Measurements from ENCODE around the gene PDXK.

Gene PDXK

DNA sequence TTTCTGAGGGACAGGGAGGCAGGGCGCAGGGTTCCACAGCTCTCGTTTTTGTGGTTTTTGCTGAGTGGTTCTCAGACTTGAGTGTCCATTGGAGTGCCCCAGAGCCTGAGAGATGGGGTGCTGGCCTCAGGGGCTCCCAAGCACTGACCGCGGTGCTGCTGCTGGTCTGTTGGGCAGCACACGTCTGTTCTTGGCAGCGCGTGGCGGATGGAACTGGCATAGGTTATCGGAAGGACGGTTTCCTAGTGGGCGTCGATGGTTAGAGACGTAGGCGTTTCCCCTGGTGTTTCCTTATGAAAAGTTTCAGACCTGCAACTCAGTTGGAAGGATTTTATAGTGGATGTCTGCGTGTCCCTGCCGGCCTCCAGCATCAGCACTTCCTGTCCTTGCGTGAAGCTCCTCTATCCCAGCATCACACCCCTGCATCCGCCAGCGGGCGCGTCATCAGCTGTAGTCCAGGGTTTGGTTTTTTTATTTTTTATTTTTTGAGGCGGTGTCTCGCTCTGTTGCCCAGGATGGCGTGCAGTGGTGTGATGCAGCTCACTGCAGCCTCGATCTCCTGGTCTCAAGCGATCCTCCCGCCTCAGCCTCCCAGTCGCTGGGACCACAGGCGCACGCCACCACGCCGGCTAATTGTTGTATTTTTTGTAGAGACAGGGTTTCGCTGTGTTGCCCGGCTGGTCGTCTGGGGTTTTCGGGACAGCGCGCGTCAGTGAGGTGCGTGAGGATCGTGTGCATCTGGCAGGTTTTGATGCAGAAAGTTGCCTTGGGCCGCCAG, 82.3 kb downstream of the PDXK start:
- DNase-seq (ENCODE audit: insufficient read length, low spot score) = no peak
- no peak for FAIRE-seq
- TF ChIP-seq, protein P1, sequence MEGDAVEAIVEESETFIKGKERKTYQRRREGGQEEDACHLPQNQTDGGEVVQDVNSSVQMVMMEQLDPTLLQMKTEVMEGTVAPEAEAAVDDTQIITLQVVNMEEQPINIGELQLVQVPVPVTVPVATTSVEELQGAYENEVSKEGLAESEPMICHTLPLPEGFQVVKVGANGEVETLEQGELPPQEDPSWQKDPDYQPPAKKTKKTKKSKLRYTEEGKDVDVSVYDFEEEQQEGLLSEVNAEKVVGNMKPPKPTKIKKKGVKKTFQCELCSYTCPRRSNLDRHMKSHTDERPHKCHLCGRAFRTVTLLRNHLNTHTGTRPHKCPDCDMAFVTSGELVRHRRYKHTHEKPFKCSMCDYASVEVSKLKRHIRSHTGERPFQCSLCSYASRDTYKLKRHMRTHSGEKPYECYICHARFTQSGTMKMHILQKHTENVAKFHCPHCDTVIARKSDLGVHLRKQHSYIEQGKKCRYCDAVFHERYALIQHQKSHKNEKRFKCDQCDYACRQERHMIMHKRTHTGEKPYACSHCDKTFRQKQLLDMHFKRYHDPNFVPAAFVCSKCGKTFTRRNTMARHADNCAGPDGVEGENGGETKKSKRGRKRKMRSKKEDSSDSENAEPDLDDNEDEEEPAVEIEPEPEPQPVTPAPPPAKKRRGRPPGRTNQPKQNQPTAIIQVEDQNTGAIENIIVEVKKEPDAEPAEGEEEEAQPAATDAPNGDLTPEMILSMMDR (IDR thresholded peaks at IDR 0.05; ENCODE audit: insufficient read depth, missing control alignments) = no peak

GRCh38 chr21:43802713-43803313, 83.9 kb downstream of the PDXK start:
- TF ChIP-seq, protein P1 (IDR thresholded peaks at IDR 0.05; ENCODE audit: insufficient read depth, missing control alignments) = no peak
- DNase-seq (ENCODE audit: insufficient read length, low spot score) (no peak), FAIRE-seq (no peak)

- no peak for DNase-seq (ENCODE audit: insufficient read length, low spot score)
- no peak for FAIRE-seq
- TF ChIP-seq, protein P1 (IDR thresholded peaks at IDR 0.05; ENCODE audit: insufficient read depth, missing control alignments) = no peak
These were observed 84.8 kb downstream of the PDXK start for GRCh38 chr21:43803558-43804300.

GRCh38 chr21:43805275-43805800, 86.4 kb downstream of the PDXK start:
- FAIRE-seq = no peak
- TF ChIP-seq, protein P1 (IDR thresholded peaks at IDR 0.05; ENCODE audit: insufficient read depth, missing control alignments) = no peak

GRCh38 chr21:43806017-43806710, 87.2 kb downstream of the PDXK start:
- TF ChIP-seq, protein P1 (IDR thresholded peaks at IDR 0.05; ENCODE audit: insufficient read depth, missing control alignments) = no peak
- DNase-seq (ENCODE audit: insufficient read length, low spot score) (no peak), FAIRE-seq (no peak)

More at GRCh38 chr21:43805275-43805800, 86.4 kb downstream of the PDXK start:
- no peak for DNase-seq (ENCODE audit: insufficient read length, low spot score)

DNA sequence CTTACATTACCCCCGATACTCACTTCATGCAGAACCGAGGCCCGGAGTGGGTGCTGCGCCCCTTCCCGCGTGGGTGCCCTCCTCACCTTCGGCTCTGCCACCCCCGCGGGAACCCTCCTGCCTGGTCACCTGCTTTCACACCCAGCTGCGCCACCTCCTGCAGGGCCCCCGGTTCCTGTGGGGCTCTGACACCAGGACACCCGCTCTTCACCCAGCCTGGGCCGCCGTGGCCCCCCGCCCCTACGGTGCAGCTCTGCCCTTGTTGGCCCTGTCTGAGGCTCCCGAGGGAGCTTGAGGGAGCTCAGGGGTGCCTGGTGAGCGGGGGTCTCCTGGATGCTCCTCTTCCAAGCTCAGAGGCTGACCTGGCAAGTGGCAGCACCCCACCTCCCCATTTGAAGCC, 89.4 kb downstream of the PDXK start:
- DNase-seq (ENCODE audit: insufficient read length, low spot score) (no peak), FAIRE-seq (no peak)
- TF ChIP-seq, protein P1 (IDR thresholded peaks at IDR 0.05; ENCODE audit: insufficient read depth, missing control alignments) = no peak
